ENCODE results near the gene DENND2A. TPM values are rescaled to one million over a fixed set of nuclear protein-coding genes. Genes with fewer than 3 reads are reported as not detected.
A peak's percentile ranks its signal among the peaks of the same experiment; 100 is the strongest.

DENND2A gene
- total RNA-seq, 1 experiment from 2014 or later = 7.3 TPM

GRCh38 chr7:140646931-140647647, 6.5 kb upstream of the DENND2A start:
- Histone ChIP-seq H4K8ac (replicated peaks; ENCODE audit: insufficient read length, low read depth, low read length) (no peak overlapping the region), H3K9ac (ENCODE audit: extremely low read depth, insufficient read length, low read length) (no peak overlapping the region), H3K4ac (ENCODE audit: low read depth, low read length) (no peak overlapping the region), H3T11ph (ENCODE audit: low read length) (no peak overlapping the region), H3K23me2 (ENCODE audit: insufficient read length, low read depth, low read length, poor library complexity, severe bottlenecking) (no peaks in the 10 kb centered on the region), H4K5ac (ENCODE audit: insufficient read length, low read depth, low read length) (no peak overlapping the region), H2BK20ac (ENCODE audit: low read depth, low read length, poor library complexity, severe bottlenecking) (no peak overlapping the region), H4K20me1 (ENCODE audit: control insufficient read depth, insufficient read depth, insufficient read length) (no peaks in the 10 kb centered on the region), H2BK120ac (ENCODE audit: low read depth, low read length, poor library complexity, severe bottlenecking) (no peak overlapping the region), H3K27ac (ENCODE audit: insufficient read length, low read depth, low read length) (no peak overlapping the region), H3K79me1 (ENCODE audit: insufficient read depth, low read depth, low read length, poor library complexity, severe bottlenecking) (no peaks in the 10 kb centered on the region), H2BK5ac (ENCODE audit: insufficient read length, low read length) (no peak overlapping the region), H3K4me1 (ENCODE audit: insufficient read depth, low read length) (no peaks in the 10 kb centered on the region; the same call in 1 of the 2 replicates), H3K23ac (ENCODE audit: insufficient read length, low read depth, low read length) (no peak overlapping the region), H3K79me2 (ENCODE audit: insufficient read depth, low read length) (no peaks in the 10 kb centered on the region), H3K27me3 (ENCODE audit: insufficient read depth, low read length) (no peaks in the 10 kb centered on the region), H3K9me3 (ENCODE audit: control insufficient read depth, low read depth, low read length) (no peaks in the 10 kb centered on the region), H3K56ac (ENCODE audit: insufficient read length, low read depth, low read length) (no peak overlapping the region), H2BK12ac (ENCODE audit: insufficient read length, low read depth, low read length) (no peak overlapping the region), H3K18ac (ENCODE audit: insufficient read length, low read depth, low read length) (no peak overlapping the region), H2AK5ac (ENCODE audit: insufficient read length, low read length) (no peak overlapping the region), H2AFZ (ENCODE audit: low read length) (no peak overlapping the region), H3K4me2 (ENCODE audit: insufficient read depth, insufficient read length, low read length) (no peak overlapping the region), H3K14ac (ENCODE audit: insufficient read depth, low read length) (no peak overlapping the region), H4K91ac (ENCODE audit: insufficient read length, low read depth, low read length) (no peak overlapping the region), H2BK15ac (ENCODE audit: low read depth, low read length) (no peak overlapping the region)
- Mint-ChIP-seq H3K27ac (no peak overlapping the region; a peak in 1 of 7 replicates), H3K4me1 (peaks cover 9 to 11% of the 10 kb centered on the region in 2 experiments), H3K4me3 (no peak overlapping the region; a peak in 1 of 5 replicates), H3K9me3 (no peaks in the 10 kb centered on the region), H3K27me3 (ENCODE audit: low read depth) (peaks cover 10% of the 10 kb centered on the region), H3K36me3 (ENCODE audit: insufficient read depth in 1 of 3, low read depth in 3 of 3) (no peaks in the 10 kb centered on the region)
- TF ChIP-seq CTCF (conservative IDR thresholded peaks at IDR 0.05) = peak; percentile 80
- no CpG with 5 or more reads among the region's 8 CpGs for WGBS (ENCODE audit: extremely low coverage, insufficient read length, low lambda C conversion rate)
- DNase-seq = peak; percentile 84
